Measurements from ENCODE around the gene FBXW4.

The FBXW4 gene

DNA sequence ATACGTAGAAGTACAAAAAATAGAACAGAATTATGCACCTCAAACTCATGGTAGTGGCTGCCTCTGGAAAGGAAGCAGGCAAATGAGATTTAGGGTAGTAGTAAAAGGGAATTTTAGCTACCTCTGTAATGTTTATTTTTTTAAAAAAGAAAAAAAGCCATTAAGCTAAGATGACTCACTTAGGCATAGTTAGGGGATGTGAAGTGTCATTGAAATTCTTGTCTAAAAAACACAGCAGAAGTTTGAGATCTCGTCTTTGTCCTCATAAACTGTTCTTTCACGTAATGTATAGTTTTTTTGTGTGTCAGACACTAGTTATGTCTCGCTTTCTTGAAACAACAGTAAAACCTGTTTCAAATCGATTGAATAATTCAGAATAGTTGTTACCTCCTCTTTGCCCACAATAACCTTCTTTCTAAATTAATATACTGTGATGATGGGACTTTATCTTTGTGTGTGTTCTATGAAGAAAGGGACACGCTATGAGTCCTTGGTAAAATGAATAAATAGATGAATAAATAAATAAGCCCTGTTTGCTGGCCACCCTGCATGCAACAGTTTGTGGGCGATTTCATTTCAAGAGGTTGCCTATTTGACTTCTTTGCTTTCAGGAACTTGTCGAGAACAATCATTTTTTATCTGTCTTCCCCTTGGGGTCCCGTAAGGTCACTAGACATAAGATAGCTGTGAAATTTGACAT, 14.5 kb upstream of the FBXW4 start:
- Histone ChIP-seq H3K9me3 (replicated peaks in 1 of 2; ENCODE audit: control insufficient read depth in 2 of 2, insufficient read depth in 1 of 2, low read depth in 1 of 2, low read length in 2 of 2) (no peaks in the 10 kb centered on the region), H3K27me3 (ENCODE audit: control insufficient read depth in 3 of 3, insufficient read depth in 3 of 3, low read depth in 1 of 3, low read length in 3 of 3) (peaks cover 0 to 57% (median 0%) of the 10 kb centered on the region in 3 experiments), H2BK120ac (ENCODE audit: low read depth, low read length) (no peak overlapping the region), H2AFZ (ENCODE audit: low read length) (no peak overlapping the region), H3K4me1 (ENCODE audit: control insufficient read depth in 2 of 2, insufficient read depth in 1 of 2, low read depth in 1 of 2, low read length in 2 of 2) (peaks cover 0 to 6% of the 10 kb centered on the region in 2 donors), H3K27ac (replicated peaks; ENCODE audit: low read length) (no peak overlapping the region), H3K9ac (ENCODE audit: low read depth, low read length, poor library complexity) (no peak overlapping the region), H2BK5ac (ENCODE audit: low read length) (no peak overlapping the region), H2AK5ac (ENCODE audit: low read depth, low read length) (no peak overlapping the region), H2BK12ac (ENCODE audit: low read length) (no peak overlapping the region), H4K91ac (ENCODE audit: low read depth, low read length, poor library complexity) (no peak overlapping the region), H3K79me1 (ENCODE audit: low read depth, low read length) (no peaks in the 10 kb centered on the region), H3K14ac (ENCODE audit: low read length) (no peak overlapping the region), H3K36me3 (replicated peaks in 1 of 2; ENCODE audit: control insufficient read depth in 2 of 2, insufficient read depth in 2 of 2, low read length in 2 of 2) (no peaks in the 10 kb centered on the region), H3K4me3 (ENCODE audit: low read length in 2 of 2) (no peak overlapping the region), H3K4me2 (ENCODE audit: insufficient read depth, low read length, poor library complexity, severe bottlenecking) (no peak overlapping the region), H3K4ac (ENCODE audit: low read length) (no peak overlapping the region), H2BK15ac (ENCODE audit: low read length) (no peak overlapping the region), H3K23ac (ENCODE audit: low read depth, low read length, poor library complexity) (no peak overlapping the region), H4K8ac (ENCODE audit: low read depth, low read length) (no peak overlapping the region), H3K18ac (ENCODE audit: low read length) (no peak overlapping the region)
- WGBS, 2 donors (ENCODE audit: extremely low coverage in 2 of 2, insufficient read length in 2 of 2, insufficient replicate concordance in 1 of 2), result no CpG with 5 or more reads among the region's 9 CpGs
- no peak for DNase-seq (ENCODE audit: low spot score)

- Histone ChIP-seq H3K4ac (ENCODE audit: low read length) (no peak overlapping the region), H3K9me3 (replicated peaks in 1 of 2; ENCODE audit: control insufficient read depth in 2 of 2, insufficient read depth in 1 of 2, low read depth in 1 of 2, low read length in 2 of 2) (no peaks in the 10 kb centered on the region), H3K4me2 (ENCODE audit: insufficient read depth, low read length, poor library complexity, severe bottlenecking) (no peak overlapping the region), H3K4me3 (ENCODE audit: low read length in 2 of 2) (no peak overlapping the region), H3K18ac (ENCODE audit: low read length) (no peak overlapping the region), H3K23ac (ENCODE audit: low read depth, low read length, poor library complexity) (no peak overlapping the region), H4K91ac (ENCODE audit: low read depth, low read length, poor library complexity) (no peak overlapping the region), H2AK5ac (ENCODE audit: low read depth, low read length) (no peak overlapping the region), H2BK12ac (ENCODE audit: low read length) (no peak overlapping the region), H2AFZ (ENCODE audit: low read length) (no peak overlapping the region), H3K4me1 (ENCODE audit: control insufficient read depth in 2 of 2, insufficient read depth in 1 of 2, low read depth in 1 of 2, low read length in 2 of 2) (peaks cover 0 to 9% of the 10 kb centered on the region in 2 donors), H3K9ac (ENCODE audit: low read depth, low read length, poor library complexity) (no peak overlapping the region), H3K14ac (ENCODE audit: low read length) (no peak overlapping the region), H2BK120ac (ENCODE audit: low read depth, low read length) (no peak overlapping the region), H3K27ac (replicated peaks; ENCODE audit: low read length) (no peak overlapping the region), H3K27me3 (ENCODE audit: control insufficient read depth in 3 of 3, insufficient read depth in 3 of 3, low read depth in 1 of 3, low read length in 3 of 3) (peaks cover 0 to 57% (median 0%) of the 10 kb centered on the region in 3 experiments), H4K8ac (ENCODE audit: low read depth, low read length) (no peak overlapping the region), H2BK5ac (ENCODE audit: low read length) (no peak overlapping the region), H3K79me1 (ENCODE audit: low read depth, low read length) (no peaks in the 10 kb centered on the region), H2BK15ac (ENCODE audit: low read length) (no peak overlapping the region), H3K36me3 (replicated peaks in 1 of 2; ENCODE audit: control insufficient read depth in 2 of 2, insufficient read depth in 2 of 2, low read length in 2 of 2) (no peaks in the 10 kb centered on the region)
- WGBS, 2 donors (ENCODE audit: extremely low coverage in 2 of 2, insufficient read length in 2 of 2, insufficient replicate concordance in 1 of 2), result no CpG with 5 or more reads among the region's 2 CpGs
- DNase-seq (ENCODE audit: low spot score), result no peak
Observed at GRCh38 chr10:101708870-101709269, 13.9 kb upstream of the FBXW4 start.

DNA sequence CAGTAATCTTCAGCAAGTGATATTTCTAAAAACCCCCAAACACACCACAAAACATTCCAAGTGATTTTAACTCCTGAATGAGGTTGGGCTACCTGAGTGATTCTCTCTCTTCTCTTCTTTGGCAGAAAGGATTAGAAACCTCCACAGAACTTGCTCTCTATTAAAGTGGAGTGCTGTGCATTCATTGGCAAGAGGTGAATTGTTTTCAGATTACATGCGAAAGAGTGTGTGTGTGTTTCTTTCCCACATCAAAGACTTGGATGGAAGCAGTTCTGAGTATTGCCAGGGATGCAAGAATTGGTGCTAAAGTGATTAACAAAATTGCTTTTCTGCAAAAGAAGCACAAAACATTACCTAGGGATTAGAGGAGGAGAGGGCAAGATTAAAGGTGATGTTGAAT, 13.1 kb upstream of the FBXW4 start:
- Histone ChIP-seq H3K4ac (ENCODE audit: low read length) (no peak overlapping the region), H3K4me3 (ENCODE audit: low read length in 2 of 2) (no peak overlapping the region), H2BK5ac (ENCODE audit: low read length) (no peak overlapping the region), H3K27me3 (ENCODE audit: control insufficient read depth in 3 of 3, insufficient read depth in 3 of 3, low read depth in 1 of 3, low read length in 3 of 3) (peaks cover 0 to 57% (median 0%) of the 10 kb centered on the region in 3 experiments), H3K27ac (replicated peaks; ENCODE audit: low read length) (no peak overlapping the region), H2AK5ac (ENCODE audit: low read depth, low read length) (no peak overlapping the region), H2AFZ (ENCODE audit: low read length) (no peak overlapping the region), H2BK15ac (ENCODE audit: low read length) (no peak overlapping the region), H4K8ac (ENCODE audit: low read depth, low read length) (no peak overlapping the region), H3K36me3 (replicated peaks in 1 of 2; ENCODE audit: control insufficient read depth in 2 of 2, insufficient read depth in 2 of 2, low read length in 2 of 2) (no peaks in the 10 kb centered on the region), H3K4me2 (ENCODE audit: insufficient read depth, low read length, poor library complexity, severe bottlenecking) (no peak overlapping the region), H4K91ac (ENCODE audit: low read depth, low read length, poor library complexity) (no peak overlapping the region), H3K18ac (ENCODE audit: low read length) (no peak overlapping the region), H3K9ac (ENCODE audit: low read depth, low read length, poor library complexity) (no peak overlapping the region), H3K23ac (ENCODE audit: low read depth, low read length, poor library complexity) (no peak overlapping the region), H3K14ac (ENCODE audit: low read length) (no peak overlapping the region), H3K9me3 (replicated peaks in 1 of 2; ENCODE audit: control insufficient read depth in 2 of 2, insufficient read depth in 1 of 2, low read depth in 1 of 2, low read length in 2 of 2) (no peaks in the 10 kb centered on the region), H3K4me1 (ENCODE audit: control insufficient read depth in 2 of 2, insufficient read depth in 1 of 2, low read depth in 1 of 2, low read length in 2 of 2) (peaks cover 0 to 9% of the 10 kb centered on the region in 2 donors), H2BK12ac (ENCODE audit: low read length) (no peak overlapping the region), H3K79me1 (ENCODE audit: low read depth, low read length) (no peaks in the 10 kb centered on the region), H2BK120ac (ENCODE audit: low read depth, low read length) (no peak overlapping the region)
- WGBS, 2 donors (ENCODE audit: extremely low coverage in 2 of 2, insufficient read length in 2 of 2, insufficient replicate concordance in 1 of 2), result no CpG with 5 or more reads among the region's 1 CpG
- DNase-seq (ENCODE audit: low spot score), result no peak

- Histone ChIP-seq H3K36me3 (replicated peaks in 1 of 2; ENCODE audit: control insufficient read depth in 2 of 2, insufficient read depth in 2 of 2, low read length in 2 of 2) (no peaks in the 10 kb centered on the region), H2BK15ac (ENCODE audit: low read length) (no peak overlapping the region), H3K9me3 (replicated peaks in 1 of 2; ENCODE audit: control insufficient read depth in 2 of 2, insufficient read depth in 1 of 2, low read depth in 1 of 2, low read length in 2 of 2) (no peaks in the 10 kb centered on the region), H3K27me3 (ENCODE audit: control insufficient read depth in 3 of 3, insufficient read depth in 3 of 3, low read depth in 1 of 3, low read length in 3 of 3) (peaks cover 0 to 44% (median 0%) of the 10 kb centered on the region in 3 experiments), H3K4ac (ENCODE audit: low read length) (no peak overlapping the region), H3K4me1 (ENCODE audit: control insufficient read depth in 2 of 2, insufficient read depth in 1 of 2, low read depth in 1 of 2, low read length in 2 of 2) (peaks cover 0 to 4% of the 10 kb centered on the region in 2 donors), H2BK120ac (ENCODE audit: low read depth, low read length) (no peak overlapping the region), H3K18ac (ENCODE audit: low read length) (no peak overlapping the region), H3K14ac (ENCODE audit: low read length) (no peak overlapping the region), H3K9ac (ENCODE audit: low read depth, low read length, poor library complexity) (no peak overlapping the region), H3K79me1 (ENCODE audit: low read depth, low read length) (no peaks in the 10 kb centered on the region), H3K4me3 (ENCODE audit: low read length in 2 of 2) (no peak overlapping the region), H2BK5ac (ENCODE audit: low read length) (no peak overlapping the region), H3K27ac (replicated peaks; ENCODE audit: low read length) (no peak overlapping the region), H4K91ac (ENCODE audit: low read depth, low read length, poor library complexity) (no peak overlapping the region), H2BK12ac (ENCODE audit: low read length) (no peak overlapping the region), H3K4me2 (ENCODE audit: insufficient read depth, low read length, poor library complexity, severe bottlenecking) (no peak overlapping the region), H3K23ac (ENCODE audit: low read depth, low read length, poor library complexity) (no peak overlapping the region), H4K8ac (ENCODE audit: low read depth, low read length) (no peak overlapping the region), H2AFZ (ENCODE audit: low read length) (no peak overlapping the region), H2AK5ac (ENCODE audit: low read depth, low read length) (no peak overlapping the region)
- DNase-seq (ENCODE audit: low spot score), result no peak
- WGBS, 2 donors (ENCODE audit: extremely low coverage in 2 of 2, insufficient read length in 2 of 2, insufficient replicate concordance in 1 of 2), result no CpG with 5 or more reads among the region's 2 CpGs
Observed at GRCh38 chr10:101704331-101704730, 9.4 kb upstream of the FBXW4 start.

All from neuronal stem cell (in vitro differentiated cells).